Endodermal cell (in vitro differentiated cells): ENCODE results near the gene IL1R1. TPM values are rescaled to one million over a fixed set of nuclear protein-coding genes. Genes with fewer than 3 reads are reported as not detected.

ENCODE experiments used
- DNase-seq: peaks from one replicate; pipeline ENCODE4 v3.0.0-alpha.2; 2017
- H3K27ac ChIP-seq: 2 replicates; pipeline ENCODE4 v1.5.1; 2013; ENCODE audit warnings: mild to moderate bottlenecking, low read depth, low read length, moderate library complexity
- H3K27me3 ChIP-seq: 2 replicates; pipeline ENCODE4 v1.6.1; 2013; ENCODE audit warnings: mild to moderate bottlenecking, low read length, moderate library complexity; ENCODE audit not compliant: insufficient read depth, control insufficient read depth, poor library complexity, severe bottlenecking
- H3K36me3 ChIP-seq: 2 replicates; pipeline ENCODE4 v1.7.0; 2013; ENCODE audit warnings: mild to moderate bottlenecking, low read length, moderate library complexity; ENCODE audit not compliant: control insufficient read depth, insufficient read depth
- H3K4me1 ChIP-seq: one replicate; pipeline ENCODE4 v1.7.0; 2013; ENCODE audit warnings: low read length; ENCODE audit not compliant: control insufficient read depth, insufficient read depth
- H3K4me3 ChIP-seq: 2 replicates; pipeline ENCODE4 v1.5.1; 2013; ENCODE audit warnings: mild to moderate bottlenecking, low read length, moderate library complexity
- H3K9ac ChIP-seq: 2 replicates; pipeline ENCODE4 v1.6.1; 2013; ENCODE audit warnings: mild to moderate bottlenecking, low read length, moderate library complexity; ENCODE audit not compliant: poor library complexity, severe bottlenecking; ENCODE audit errors: extremely low read depth
- H3K9me3 ChIP-seq: 2 replicates; pipeline ENCODE4 v1.6.1; 2013; ENCODE audit warnings: mild to moderate bottlenecking, low read length, moderate library complexity; ENCODE audit not compliant: control insufficient read depth
- H3K27ac Mint-ChIP-seq: 2 replicates; pipeline ENCODE4 v1.8.0; 2020; ENCODE audit warnings: mixed read lengths
- H3K27me3 Mint-ChIP-seq: 2 replicates; pipeline ENCODE4 v1.8.0; 2021; ENCODE audit warnings: mild to moderate bottlenecking, mixed read lengths; ENCODE audit not compliant: insufficient read depth
- H3K36me3 Mint-ChIP-seq: 2 replicates; pipeline ENCODE4 v1.8.0; 2020; ENCODE audit warnings: low read depth, mixed read lengths
- H3K4me1 Mint-ChIP-seq: 2 replicates; pipeline ENCODE4 v1.8.0; 2020; ENCODE audit warnings: mixed read lengths
- H3K4me3 Mint-ChIP-seq: 2 replicates; pipeline ENCODE4 v1.8.0; 2020; ENCODE audit warnings: mild to moderate bottlenecking, moderate library complexity, mixed read lengths
- H3K9me3 Mint-ChIP-seq: 2 replicates; pipeline ENCODE4 v1.8.0; 2020; ENCODE audit warnings: mild to moderate bottlenecking, mixed read lengths
- WGBS, 2 experiments: methylation state at CpG; one replicate each; pipeline versions ENCODE4 v1.1.5 to v1.1.7; 2013; ENCODE audit warnings: missing lambda C conversion rate in 2 of 2, mixed read lengths in 1 of 2; ENCODE audit not compliant: insufficient coverage in 1 of 2, insufficient read length in 1 of 2; 5-methylcytosine and 5-hydroxymethylcytosine counted together
- total RNA-seq, 2 donors: library from RNA; stranded (reverse); fragmentation: NEBNext Ultra II Directional in 1 of 2; extraction: Animal tissue kit (Norgen Biotek cat#: 25700) in 1 of 2; gene quantifications; 2 replicates in 1 of 2; 3 replicates in 1 of 2; pipeline ENCODE4 v1.2.1, GENCODE V29; 2021
- TF ChIP-seq, protein P1 (sequence below): fragments of 200-600 bp; sonication (generic); conservative IDR thresholded peaks from 2 replicates; pipeline ENCODE4 v1.5.0; 2021; ENCODE audit warnings: antibody characterized with exemption, mild to moderate bottlenecking

The IL1R1 gene
- total RNA-seq, 2 donors from 2014 or later, result 3.0 to 4.1 TPM

DNA sequence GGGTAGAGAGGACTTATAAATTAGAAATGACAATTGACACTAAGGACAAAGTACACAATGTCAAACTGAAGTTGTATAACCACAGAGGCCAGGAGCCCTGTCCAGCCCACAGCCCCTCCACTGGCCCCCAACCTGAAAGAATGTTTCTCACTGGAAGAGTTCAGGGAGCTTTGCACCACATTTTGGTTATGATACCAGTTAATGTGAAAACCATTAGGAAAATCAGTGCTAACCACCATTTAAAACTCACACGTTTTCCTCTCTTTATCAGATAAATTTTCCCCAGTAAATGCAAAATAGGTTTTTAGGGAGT lies 38.1 kb downstream of the IL1R1 start:
- no peaks in the 10 kb centered on the region for H3K36me3 ChIP-seq
- Mint-ChIP-seq H3K36me3 (no peaks in the 10 kb centered on the region), H3K4me3 (no peak overlapping the region), H3K9me3 (no peaks in the 10 kb centered on the region), H3K4me1 (no peaks in the 10 kb centered on the region), H3K27ac (no peak overlapping the region), H3K27me3 (peaks cover 15% of the 10 kb centered on the region)
- no peaks in the 10 kb centered on the region for H3K9me3 ChIP-seq
- TF ChIP-seq, protein P1, sequence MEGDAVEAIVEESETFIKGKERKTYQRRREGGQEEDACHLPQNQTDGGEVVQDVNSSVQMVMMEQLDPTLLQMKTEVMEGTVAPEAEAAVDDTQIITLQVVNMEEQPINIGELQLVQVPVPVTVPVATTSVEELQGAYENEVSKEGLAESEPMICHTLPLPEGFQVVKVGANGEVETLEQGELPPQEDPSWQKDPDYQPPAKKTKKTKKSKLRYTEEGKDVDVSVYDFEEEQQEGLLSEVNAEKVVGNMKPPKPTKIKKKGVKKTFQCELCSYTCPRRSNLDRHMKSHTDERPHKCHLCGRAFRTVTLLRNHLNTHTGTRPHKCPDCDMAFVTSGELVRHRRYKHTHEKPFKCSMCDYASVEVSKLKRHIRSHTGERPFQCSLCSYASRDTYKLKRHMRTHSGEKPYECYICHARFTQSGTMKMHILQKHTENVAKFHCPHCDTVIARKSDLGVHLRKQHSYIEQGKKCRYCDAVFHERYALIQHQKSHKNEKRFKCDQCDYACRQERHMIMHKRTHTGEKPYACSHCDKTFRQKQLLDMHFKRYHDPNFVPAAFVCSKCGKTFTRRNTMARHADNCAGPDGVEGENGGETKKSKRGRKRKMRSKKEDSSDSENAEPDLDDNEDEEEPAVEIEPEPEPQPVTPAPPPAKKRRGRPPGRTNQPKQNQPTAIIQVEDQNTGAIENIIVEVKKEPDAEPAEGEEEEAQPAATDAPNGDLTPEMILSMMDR, result no peak
- H3K4me1 ChIP-seq, result no peaks in the 10 kb centered on the region
- WGBS, 2 experiments, result 61% methylated on average over 1 of the region's 1 CpG; no CpG with 5 or more reads in 1 of the 2 experiments
- H3K27me3 ChIP-seq, result peaks cover 10% of the 10 kb centered on the region
- no peak overlapping the region for H3K4me3 ChIP-seq
- no peak overlapping the region for H3K9ac ChIP-seq
- no peak overlapping the region for H3K27ac ChIP-seq
- DNase-seq, result no peak

DNA sequence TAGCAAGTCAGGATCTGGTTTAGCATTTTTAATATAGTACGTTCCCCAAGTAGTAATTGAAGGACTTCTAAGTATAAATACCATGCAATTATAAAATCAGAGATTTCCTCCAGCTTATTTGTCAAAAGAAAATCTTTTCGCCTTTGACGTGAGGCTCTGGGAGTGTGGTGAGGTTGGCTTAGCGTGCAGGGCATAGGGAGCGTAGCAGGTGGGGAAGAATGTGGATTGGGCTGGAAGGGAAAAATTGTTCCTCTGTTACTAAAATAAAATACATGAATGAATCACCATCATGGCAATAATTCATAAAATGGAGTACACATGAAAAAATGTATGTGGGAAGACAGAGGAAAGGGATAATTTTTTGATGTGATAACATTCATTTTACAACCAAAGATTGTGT lies 38.8 kb downstream of the IL1R1 start:
- Histone ChIP-seq H3K9ac (no peak overlapping the region), H3K27me3 (peaks cover 16% of the 10 kb centered on the region), H3K36me3 (no peaks in the 10 kb centered on the region), H3K27ac (no peak overlapping the region), H3K4me3 (no peak overlapping the region), H3K4me1 (no peaks in the 10 kb centered on the region), H3K9me3 (no peaks in the 10 kb centered on the region)
- Mint-ChIP-seq H3K4me1 (no peaks in the 10 kb centered on the region), H3K4me3 (no peak overlapping the region), H3K27me3 (peaks cover 23% of the 10 kb centered on the region), H3K9me3 (no peaks in the 10 kb centered on the region), H3K27ac (no peak overlapping the region), H3K36me3 (no peaks in the 10 kb centered on the region)
- TF ChIP-seq, protein P1, result no peak
- 95% methylated on average over 5 of the region's 5 CpGs; no CpG with 5 or more reads in 1 of the 2 experiments for WGBS, 2 experiments
- DNase-seq, result no peak

DNA sequence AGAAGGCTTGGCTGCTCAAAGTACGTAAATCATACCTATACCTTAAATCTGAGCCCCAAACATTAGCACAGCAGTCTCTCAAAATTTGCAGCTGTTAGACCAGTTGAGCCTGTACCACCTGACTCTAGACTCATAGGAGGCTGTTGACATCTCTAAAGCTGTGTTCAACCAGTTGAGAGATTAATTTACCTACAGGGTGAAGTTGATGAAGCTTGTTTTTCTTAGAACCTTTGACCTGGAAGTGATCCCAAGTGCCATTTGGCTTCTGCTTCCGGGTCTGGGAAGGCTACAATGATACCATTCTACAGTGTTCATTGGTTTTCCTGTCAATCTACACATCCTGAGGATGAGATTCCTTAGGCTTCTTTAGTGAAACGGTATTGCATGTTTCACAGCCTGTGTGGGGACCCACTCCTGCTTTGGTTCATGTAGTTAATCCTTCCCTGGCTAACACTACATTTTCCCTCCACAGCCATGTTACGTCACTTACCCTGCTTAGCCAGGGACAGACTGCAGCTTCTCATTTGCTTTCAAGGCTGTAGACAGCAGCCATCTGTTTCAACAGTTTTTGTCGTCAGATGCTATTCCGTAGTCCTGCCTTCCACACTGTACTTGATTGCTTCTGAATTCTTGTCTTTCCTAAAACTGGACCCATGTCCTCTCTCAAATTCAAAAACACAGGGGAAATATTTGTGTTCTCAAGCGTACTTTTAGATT lies 39.5 kb downstream of the IL1R1 start:
- H3K9ac ChIP-seq, result no peak overlapping the region
- peaks cover 23% of the 10 kb centered on the region for H3K27me3 ChIP-seq
- H3K4me1 ChIP-seq, result no peaks in the 10 kb centered on the region
- Mint-ChIP-seq H3K9me3 (no peaks in the 10 kb centered on the region), H3K36me3 (no peaks in the 10 kb centered on the region), H3K27ac (no peak overlapping the region), H3K27me3 (peaks cover 30% of the 10 kb centered on the region), H3K4me3 (no peak overlapping the region), H3K4me1 (no peaks in the 10 kb centered on the region)
- no peaks in the 10 kb centered on the region for H3K9me3 ChIP-seq
- H3K36me3 ChIP-seq, result no peaks in the 10 kb centered on the region
- H3K27ac ChIP-seq, result no peak overlapping the region
- WGBS, 2 experiments, result 94 to 97% methylated on average over 7 of the region's 7 CpGs
- DNase-seq, result no peak
- H3K4me3 ChIP-seq, result no peak overlapping the region
- TF ChIP-seq, protein P1, result no peak
